ENCODE measurements around the gene RAB6B.

DNA sequence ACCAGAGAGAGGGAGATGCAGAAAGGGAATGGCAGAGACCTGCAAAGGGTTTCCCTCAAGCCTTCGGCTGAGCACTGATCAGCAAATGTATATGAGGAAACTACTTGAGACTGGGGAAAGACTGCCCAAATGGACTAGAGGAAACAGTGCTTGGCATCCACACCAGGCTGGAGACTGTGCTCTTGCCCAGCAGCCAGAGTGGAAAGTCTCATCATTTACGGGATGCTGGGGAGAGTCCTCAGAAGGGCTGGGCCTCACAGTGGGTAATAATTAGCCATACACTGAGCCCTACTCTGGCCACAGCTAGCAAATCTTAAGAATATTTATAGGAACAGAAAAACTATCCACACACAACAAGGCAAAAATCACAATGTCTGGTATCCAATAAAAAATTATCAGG is 18.5 kb downstream of the RAB6B start:
- TF ChIP-seq POLR2A (IDR thresholded peaks at IDR 0.05; ENCODE audit: borderline replicate concordance, extremely low read depth, insufficient read depth, insufficient read length) (no peak), FOSL1 (IDR thresholded peaks at IDR 0.05; ENCODE audit: low read depth) (no peak)
- TF ChIP-seq, protein P1, sequence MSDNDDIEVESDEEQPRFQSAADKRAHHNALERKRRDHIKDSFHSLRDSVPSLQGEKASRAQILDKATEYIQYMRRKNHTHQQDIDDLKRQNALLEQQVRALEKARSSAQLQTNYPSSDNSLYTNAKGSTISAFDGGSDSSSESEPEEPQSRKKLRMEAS (IDR thresholded peaks at IDR 0.05) = no peak
- TF ChIP-seq, protein P2, sequence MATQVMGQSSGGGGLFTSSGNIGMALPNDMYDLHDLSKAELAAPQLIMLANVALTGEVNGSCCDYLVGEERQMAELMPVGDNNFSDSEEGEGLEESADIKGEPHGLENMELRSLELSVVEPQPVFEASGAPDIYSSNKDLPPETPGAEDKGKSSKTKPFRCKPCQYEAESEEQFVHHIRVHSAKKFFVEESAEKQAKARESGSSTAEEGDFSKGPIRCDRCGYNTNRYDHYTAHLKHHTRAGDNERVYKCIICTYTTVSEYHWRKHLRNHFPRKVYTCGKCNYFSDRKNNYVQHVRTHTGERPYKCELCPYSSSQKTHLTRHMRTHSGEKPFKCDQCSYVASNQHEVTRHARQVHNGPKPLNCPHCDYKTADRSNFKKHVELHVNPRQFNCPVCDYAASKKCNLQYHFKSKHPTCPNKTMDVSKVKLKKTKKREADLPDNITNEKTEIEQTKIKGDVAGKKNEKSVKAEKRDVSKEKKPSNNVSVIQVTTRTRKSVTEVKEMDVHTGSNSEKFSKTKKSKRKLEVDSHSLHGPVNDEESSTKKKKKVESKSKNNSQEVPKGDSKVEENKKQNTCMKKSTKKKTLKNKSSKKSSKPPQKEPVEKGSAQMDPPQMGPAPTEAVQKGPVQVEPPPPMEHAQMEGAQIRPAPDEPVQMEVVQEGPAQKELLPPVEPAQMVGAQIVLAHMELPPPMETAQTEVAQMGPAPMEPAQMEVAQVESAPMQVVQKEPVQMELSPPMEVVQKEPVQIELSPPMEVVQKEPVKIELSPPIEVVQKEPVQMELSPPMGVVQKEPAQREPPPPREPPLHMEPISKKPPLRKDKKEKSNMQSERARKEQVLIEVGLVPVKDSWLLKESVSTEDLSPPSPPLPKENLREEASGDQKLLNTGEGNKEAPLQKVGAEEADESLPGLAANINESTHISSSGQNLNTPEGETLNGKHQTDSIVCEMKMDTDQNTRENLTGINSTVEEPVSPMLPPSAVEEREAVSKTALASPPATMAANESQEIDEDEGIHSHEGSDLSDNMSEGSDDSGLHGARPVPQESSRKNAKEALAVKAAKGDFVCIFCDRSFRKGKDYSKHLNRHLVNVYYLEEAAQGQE (IDR thresholded peaks at IDR 0.05; ENCODE audit: low read depth) = no peak
- TF ChIP-seq, protein P3, sequence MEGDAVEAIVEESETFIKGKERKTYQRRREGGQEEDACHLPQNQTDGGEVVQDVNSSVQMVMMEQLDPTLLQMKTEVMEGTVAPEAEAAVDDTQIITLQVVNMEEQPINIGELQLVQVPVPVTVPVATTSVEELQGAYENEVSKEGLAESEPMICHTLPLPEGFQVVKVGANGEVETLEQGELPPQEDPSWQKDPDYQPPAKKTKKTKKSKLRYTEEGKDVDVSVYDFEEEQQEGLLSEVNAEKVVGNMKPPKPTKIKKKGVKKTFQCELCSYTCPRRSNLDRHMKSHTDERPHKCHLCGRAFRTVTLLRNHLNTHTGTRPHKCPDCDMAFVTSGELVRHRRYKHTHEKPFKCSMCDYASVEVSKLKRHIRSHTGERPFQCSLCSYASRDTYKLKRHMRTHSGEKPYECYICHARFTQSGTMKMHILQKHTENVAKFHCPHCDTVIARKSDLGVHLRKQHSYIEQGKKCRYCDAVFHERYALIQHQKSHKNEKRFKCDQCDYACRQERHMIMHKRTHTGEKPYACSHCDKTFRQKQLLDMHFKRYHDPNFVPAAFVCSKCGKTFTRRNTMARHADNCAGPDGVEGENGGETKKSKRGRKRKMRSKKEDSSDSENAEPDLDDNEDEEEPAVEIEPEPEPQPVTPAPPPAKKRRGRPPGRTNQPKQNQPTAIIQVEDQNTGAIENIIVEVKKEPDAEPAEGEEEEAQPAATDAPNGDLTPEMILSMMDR (IDR thresholded peaks at IDR 0.05 in 2 of 3, conservative IDR thresholded peaks at IDR 0.05 in 1 of 3; ENCODE audit: borderline replicate concordance in 1 of 3, insufficient read depth in 1 of 3, low read depth in 2 of 3, low read length in 2 of 3) = no peak

All from HCT116 (cell line).